Activated CD8-positive, alpha-beta T cell treated with anti-CD3 and anti-CD28 coated beads, Interleukin-2, amount 10 ng/mL, durations not matched to agents 7 days and 5 days (primary cell): ENCODE measurements around the gene DMRT1. TPM values are rescaled to one million over a fixed set of nuclear protein-coding genes. Genes with fewer than 3 reads are reported as not detected.

Experiments
- ATAC-seq: fragments of 150-1000 bp; cut with Tn5 transposase; one replicate; pipeline ENCODE4 v1.10.0; 2021; ENCODE audit warnings: moderate library complexity
- CTCF ChIA-PET: fragments of 350-600 bp; sonication (Branson Sonifier 250); formaldehyde crosslinking; loops from one replicate; lab custom pipeline; 2021; ENCODE audit warnings: antibody characterized with exemption; lab: Charles Lee
- POLR2A ChIA-PET: fragments of 350-600 bp; sonication (Branson Sonifier 250); formaldehyde crosslinking; loops from one replicate; lab custom pipeline; 2021; ENCODE audit warnings: antibody characterized with exemption; lab: Charles Lee
- DNase-seq: peaks from one replicate; pipeline ENCODE4 v3.0.0-alpha.2; 2020
- H3K27ac Mint-ChIP-seq: one replicate; pipeline ENCODE4 v1.8.0; 2021; ENCODE audit warnings: mild to moderate bottlenecking, mixed read lengths
- H3K27me3 Mint-ChIP-seq: one replicate; pipeline ENCODE4 v1.8.0; 2021; ENCODE audit warnings: low read depth, mixed read lengths
- H3K36me3 Mint-ChIP-seq: one replicate; pipeline ENCODE4 v1.8.0; 2021; ENCODE audit warnings: low read depth, mixed read lengths
- H3K4me1 Mint-ChIP-seq: one replicate; pipeline ENCODE4 v1.8.0; 2021; ENCODE audit warnings: low read depth, mixed read lengths
- H3K4me3 Mint-ChIP-seq: one replicate; pipeline ENCODE4 v1.8.0; 2021; ENCODE audit warnings: mild to moderate bottlenecking, mixed read lengths
- H3K9me3 Mint-ChIP-seq: one replicate; pipeline ENCODE4 v1.8.0; 2022; ENCODE audit warnings: mixed read lengths; ENCODE audit not compliant: insufficient read depth
- total RNA-seq, 2 experiments: library from RNA; stranded (reverse); gene quantifications; one replicate each; pipeline ENCODE4 v1.2.3, GENCODE V29; 2021

The DMRT1 gene
- not detected for total RNA-seq

GRCh38 chr9:841371-842209, at the start of gene DMRT1:
Gene DMRT1, plus strand, starts transcription at chr9:841697. Its CDS starts 142 bp downstream, at chr9:841839.
- Mint-ChIP-seq H3K4me3 (no peak within 1 kb of the TSS), H3K27me3 (peaks cover 51% of the 10 kb centered on the region), H3K36me3 (no peaks in the 10 kb centered on the region), H3K4me1 (peaks cover 4% of the 10 kb centered on the region), H3K9me3 (no peaks in the 10 kb centered on the region), H3K27ac (no peak within 1 kb of the TSS)
- ChIA-PET POLR2A (no interaction called here), CTCF (interaction anchor here (0.6 kb wide), 1 partner anchor 109 kb away, joined by 3 read pairs; no protein-coding TSS in a partner anchor)
- DNase-seq (no peak), ATAC-seq (peak; percentile 27)

- H3K9me3 Mint-ChIP-seq, result no peaks in the 10 kb centered on the region
- peaks cover 6% of the 10 kb centered on the region for H3K27me3 Mint-ChIP-seq
- ATAC-seq (no peak), DNase-seq (no peak)
- H3K4me1 Mint-ChIP-seq, result no peaks in the 10 kb centered on the region
- H3K4me3 Mint-ChIP-seq, result no peak overlapping the region
- POLR2A ChIA-PET, result no interaction called here
- CTCF ChIA-PET, result no interaction called here
- no peaks in the 10 kb centered on the region for H3K36me3 Mint-ChIP-seq
- H3K27ac Mint-ChIP-seq, result no peak overlapping the region
Measured at GRCh38 chr9:792331-793260, 48.9 kb upstream of the DMRT1 start.

GRCh38 chr9:794386-794785, 47.1 kb upstream of the DMRT1 start:
- no peak for DNase-seq
- POLR2A ChIA-PET, result no interaction called here
- CTCF ChIA-PET, result no interaction called here

GRCh38 chr9:795869-796268, 45.6 kb upstream of the DMRT1 start:
- no peak overlapping the region for H3K27ac Mint-ChIP-seq
- ChIA-PET POLR2A (no interaction called here), CTCF (no interaction called here)
- H3K4me1 Mint-ChIP-seq, result no peaks in the 10 kb centered on the region
- no peaks in the 10 kb centered on the region for H3K9me3 Mint-ChIP-seq
- no peak for ATAC-seq
- H3K36me3 Mint-ChIP-seq, result no peaks in the 10 kb centered on the region
- H3K27me3 Mint-ChIP-seq, result peaks cover 8% of the 10 kb centered on the region
- no peak for DNase-seq
- no peak overlapping the region for H3K4me3 Mint-ChIP-seq

More at GRCh38 chr9:794386-794785, 47.1 kb upstream of the DMRT1 start:
- ATAC-seq, result no peak
- no peaks in the 10 kb centered on the region for H3K9me3 Mint-ChIP-seq
- H3K4me1 Mint-ChIP-seq, result no peaks in the 10 kb centered on the region
- H3K36me3 Mint-ChIP-seq, result no peaks in the 10 kb centered on the region
- no peak overlapping the region for H3K27ac Mint-ChIP-seq
- H3K4me3 Mint-ChIP-seq, result no peak overlapping the region
- H3K27me3 Mint-ChIP-seq, result peaks cover 6% of the 10 kb centered on the region

- H3K4me3 Mint-ChIP-seq, result no peak overlapping the region
- ChIA-PET POLR2A (no interaction called here), CTCF (interaction anchor here (1.2 kb wide), 1 partner anchor 188 kb away, joined by 3 read pairs; no protein-coding TSS in a partner anchor)
- no peak overlapping the region for H3K27ac Mint-ChIP-seq
- H3K4me1 Mint-ChIP-seq, result no peaks in the 10 kb centered on the region
- peaks cover 20% of the 10 kb centered on the region for H3K27me3 Mint-ChIP-seq
- ATAC-seq (no peak), DNase-seq (no peak)
- H3K9me3 Mint-ChIP-seq, result no peaks in the 10 kb centered on the region
- no peaks in the 10 kb centered on the region for H3K36me3 Mint-ChIP-seq
Measured at GRCh38 chr9:800591-801150, 40.8 kb upstream of the DMRT1 start.

GRCh38 chr9:801399-802071, 40.0 kb upstream of the DMRT1 start:
- Mint-ChIP-seq H3K27ac (no peak overlapping the region), H3K4me1 (no peaks in the 10 kb centered on the region), H3K9me3 (no peaks in the 10 kb centered on the region), H3K4me3 (no peak overlapping the region), H3K27me3 (peaks cover 20% of the 10 kb centered on the region), H3K36me3 (no peaks in the 10 kb centered on the region)
- POLR2A ChIA-PET, result no interaction called here
- ATAC-seq (no peak), DNase-seq (no peak)
- CTCF ChIA-PET, result no interaction called here

- Mint-ChIP-seq H3K36me3 (no peaks in the 10 kb centered on the region), H3K27ac (no peak overlapping the region), H3K4me1 (no peaks in the 10 kb centered on the region), H3K4me3 (no peak overlapping the region), H3K27me3 (peaks cover 20% of the 10 kb centered on the region), H3K9me3 (no peaks in the 10 kb centered on the region)
- DNase-seq (no peak), ATAC-seq (no peak)
- CTCF ChIA-PET, result interaction anchor here (1.1 kb wide), 1 partner anchor 205 kb away, joined by 3 read pairs; no protein-coding TSS in a partner anchor
- POLR2A ChIA-PET, result no interaction called here
Measured at GRCh38 chr9:804026-804425, 37.5 kb upstream of the DMRT1 start.

- H3K36me3 Mint-ChIP-seq, result no peaks in the 10 kb centered on the region
- ATAC-seq, result no peak
- CTCF ChIA-PET, result interaction anchor here (0.7 to 1.5 kb wide), 4 partner anchors 15 to 175 kb away, joined by 3 to 4 read pairs (median 3); no protein-coding TSS in a partner anchor
- POLR2A ChIA-PET, result no interaction called here
- no peak for DNase-seq
- H3K4me3 Mint-ChIP-seq, result no peak overlapping the region
- H3K27me3 Mint-ChIP-seq, result peaks cover 20% of the 10 kb centered on the region
- H3K4me1 Mint-ChIP-seq, result no peaks in the 10 kb centered on the region
- H3K27ac Mint-ChIP-seq, result no peak overlapping the region
- no peaks in the 10 kb centered on the region for H3K9me3 Mint-ChIP-seq
Measured at GRCh38 chr9:805151-805550, 36.3 kb upstream of the DMRT1 start.

GRCh38 chr9:806285-807156, 35.0 kb upstream of the DMRT1 start:
- H3K4me3 Mint-ChIP-seq, result no peak overlapping the region
- no peaks in the 10 kb centered on the region for H3K4me1 Mint-ChIP-seq
- H3K27ac Mint-ChIP-seq, result no peak overlapping the region
- H3K27me3 Mint-ChIP-seq, result peaks cover 14% of the 10 kb centered on the region
- no peaks in the 10 kb centered on the region for H3K9me3 Mint-ChIP-seq
- ATAC-seq (no peak), DNase-seq (peak; percentile 26)
- H3K36me3 Mint-ChIP-seq, result no peaks in the 10 kb centered on the region
- CTCF ChIA-PET, result interaction anchor here (1.4 to 1.5 kb wide), 3 partner anchors 16 to 193 kb away, joined by 3 to 5 read pairs (median 4); no protein-coding TSS in a partner anchor
- POLR2A ChIA-PET, result no interaction called here

- ChIA-PET CTCF (interaction anchor here (1.0 to 1.5 kb wide), 2 partner anchors 194 to 198 kb away, joined by 3 to 4 read pairs; no protein-coding TSS in a partner anchor), POLR2A (no interaction called here)
- ATAC-seq, result no peak
Measured at GRCh38 chr9:811106-811531, 30.4 kb upstream of the DMRT1 start.

More at GRCh38 chr9:811106-811531, 30.4 kb upstream of the DMRT1 start:
- H3K36me3 Mint-ChIP-seq, result no peaks in the 10 kb centered on the region
- H3K27me3 Mint-ChIP-seq, result peaks cover 2% of the 10 kb centered on the region
- no peaks in the 10 kb centered on the region for H3K9me3 Mint-ChIP-seq
- no peak for DNase-seq
- no peak overlapping the region for H3K27ac Mint-ChIP-seq
- no peak overlapping the region for H3K4me3 Mint-ChIP-seq
- no peaks in the 10 kb centered on the region for H3K4me1 Mint-ChIP-seq
